Measurements from ENCODE around the gene CAMTA1. TPM values are rescaled to one million over a fixed set of nuclear protein-coding genes. Genes with fewer than 3 reads are reported as not detected.

Gene CAMTA1
- total RNA-seq, 4 donors from 2014 or later = 57.4 to 88.3 (median 62.1) TPM

DNA sequence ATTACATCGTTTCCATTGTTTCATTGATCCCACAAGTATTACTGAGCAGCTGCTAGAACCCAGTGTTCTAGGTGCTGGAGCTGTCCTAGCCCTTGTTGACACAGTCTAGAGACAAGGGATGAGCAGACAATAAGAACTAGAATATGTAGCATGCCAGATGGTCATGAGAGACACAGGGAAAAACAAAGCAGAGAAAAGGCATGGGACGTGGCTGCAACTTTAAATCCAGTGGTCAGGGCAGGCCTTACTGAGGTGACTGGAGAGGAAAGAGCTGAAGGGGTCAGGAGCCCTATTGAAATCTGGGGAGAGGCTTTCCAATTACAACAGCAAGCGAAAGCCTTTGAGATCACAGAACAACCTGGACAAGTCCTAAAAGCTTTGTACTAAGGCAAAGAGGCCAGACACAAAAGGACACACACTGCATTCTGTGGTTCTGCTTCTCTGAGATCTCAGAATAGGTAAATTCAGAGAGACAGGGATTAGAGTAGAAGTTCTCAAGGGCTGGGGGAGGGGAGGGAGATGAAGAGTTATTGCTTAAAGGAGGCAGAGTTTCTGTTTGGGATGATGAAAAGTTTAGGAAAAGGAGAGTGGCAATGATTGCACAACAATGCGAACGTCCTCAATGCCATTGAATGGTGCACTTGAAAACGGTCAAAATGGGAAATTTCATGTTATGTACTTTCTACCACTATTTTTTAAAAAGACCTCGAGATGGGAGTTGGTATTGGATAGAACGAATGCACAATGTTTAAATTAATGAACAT is 518.5 kb downstream of the CAMTA1 start:
- H3K27ac ChIP-seq = no peak overlapping the region
- H3K27me3 ChIP-seq = no peaks in the 10 kb centered on the region
- TF ChIP-seq, protein P1, sequence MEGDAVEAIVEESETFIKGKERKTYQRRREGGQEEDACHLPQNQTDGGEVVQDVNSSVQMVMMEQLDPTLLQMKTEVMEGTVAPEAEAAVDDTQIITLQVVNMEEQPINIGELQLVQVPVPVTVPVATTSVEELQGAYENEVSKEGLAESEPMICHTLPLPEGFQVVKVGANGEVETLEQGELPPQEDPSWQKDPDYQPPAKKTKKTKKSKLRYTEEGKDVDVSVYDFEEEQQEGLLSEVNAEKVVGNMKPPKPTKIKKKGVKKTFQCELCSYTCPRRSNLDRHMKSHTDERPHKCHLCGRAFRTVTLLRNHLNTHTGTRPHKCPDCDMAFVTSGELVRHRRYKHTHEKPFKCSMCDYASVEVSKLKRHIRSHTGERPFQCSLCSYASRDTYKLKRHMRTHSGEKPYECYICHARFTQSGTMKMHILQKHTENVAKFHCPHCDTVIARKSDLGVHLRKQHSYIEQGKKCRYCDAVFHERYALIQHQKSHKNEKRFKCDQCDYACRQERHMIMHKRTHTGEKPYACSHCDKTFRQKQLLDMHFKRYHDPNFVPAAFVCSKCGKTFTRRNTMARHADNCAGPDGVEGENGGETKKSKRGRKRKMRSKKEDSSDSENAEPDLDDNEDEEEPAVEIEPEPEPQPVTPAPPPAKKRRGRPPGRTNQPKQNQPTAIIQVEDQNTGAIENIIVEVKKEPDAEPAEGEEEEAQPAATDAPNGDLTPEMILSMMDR (IDR thresholded peaks at IDR 0.05) = no peak
- no peak for TF ChIP-seq POLR2A (IDR thresholded peaks at IDR 0.05)
- DNase-seq = no peak
- no peaks in the 10 kb centered on the region for H3K36me3 ChIP-seq
- H3K9me3 ChIP-seq = no peaks in the 10 kb centered on the region
- peaks cover 0 to 31% (median 1%) of the 10 kb centered on the region in 4 donors for H3K4me1 ChIP-seq
- no peak overlapping the region for H3K4me3 ChIP-seq

DNA sequence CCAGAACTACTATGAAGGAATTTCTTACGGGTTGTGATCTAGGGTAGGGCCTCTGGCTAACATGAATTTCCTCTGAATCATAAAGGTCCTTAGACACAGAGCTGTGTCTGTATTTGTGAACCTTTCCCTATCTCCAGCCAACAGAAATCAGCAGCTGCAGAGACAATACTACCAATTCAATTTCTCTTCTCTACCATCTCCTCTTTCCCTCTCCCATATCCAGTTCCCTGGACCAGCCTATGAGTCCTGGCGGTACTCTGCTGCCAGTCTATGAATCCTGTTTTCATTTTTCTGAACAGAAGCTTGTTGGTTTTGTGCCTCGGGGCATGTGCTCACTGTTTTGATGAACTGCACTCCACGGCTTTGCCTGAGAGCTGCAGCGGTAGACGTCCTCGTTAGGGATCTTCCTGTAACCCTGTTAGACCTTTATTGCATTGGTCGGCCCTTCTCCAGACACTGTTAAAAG is 527.9 kb downstream of the CAMTA1 start:
- Histone ChIP-seq H3K9me3 (no peaks in the 10 kb centered on the region), H3K4me3 (no peak overlapping the region), H3K27ac (no peak overlapping the region), H3K36me3 (no peaks in the 10 kb centered on the region), H3K27me3 (no peaks in the 10 kb centered on the region), H3K4me1 (no peaks in the 10 kb centered on the region)
- TF ChIP-seq, protein P1 (IDR thresholded peaks at IDR 0.05) = no peak
- no peak for TF ChIP-seq POLR2A (IDR thresholded peaks at IDR 0.05)
- DNase-seq = no peak

DNA sequence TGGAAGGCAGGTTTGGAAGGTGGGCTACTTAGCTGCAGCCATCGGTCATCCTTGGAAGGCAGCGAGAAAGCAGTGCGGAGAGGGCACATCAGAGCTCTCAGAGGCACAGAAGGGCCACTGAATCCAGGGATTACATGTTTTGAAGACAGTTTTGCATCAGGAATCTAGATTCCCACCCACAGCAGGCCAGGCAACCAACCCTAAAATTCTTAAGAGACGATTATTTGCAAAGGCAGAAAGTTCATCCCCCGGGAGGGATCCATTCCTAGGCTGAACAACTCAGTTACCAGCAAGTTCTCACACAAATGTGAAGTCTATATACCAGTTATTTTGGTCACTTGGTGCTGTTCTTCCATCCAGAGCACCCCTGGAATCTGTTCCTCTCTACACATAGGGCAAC is 528.6 kb downstream of the CAMTA1 start:
- no peak for DNase-seq
- no peak for TF ChIP-seq POLR2A (IDR thresholded peaks at IDR 0.05)
- TF ChIP-seq, protein P1 (IDR thresholded peaks at IDR 0.05) = no peak

DNA sequence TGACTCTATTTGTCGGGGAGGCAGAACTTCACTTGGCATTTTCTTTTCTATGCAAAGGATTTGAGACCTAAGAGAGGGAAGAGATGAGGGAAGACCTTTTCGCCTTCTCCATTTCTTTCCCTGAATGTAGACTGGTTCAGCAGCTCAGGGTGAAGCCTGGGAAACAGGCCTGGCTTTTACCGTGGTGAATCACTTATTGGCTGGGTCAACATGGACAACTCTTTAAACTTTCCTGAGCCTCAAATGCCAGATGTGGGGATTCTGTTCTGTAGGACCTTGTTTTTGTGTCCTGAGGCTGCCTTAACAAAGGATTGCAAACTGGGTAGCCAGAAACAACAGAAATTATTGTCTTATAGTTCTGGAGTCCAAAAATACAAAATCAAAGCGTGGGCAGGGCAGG is 530.1 kb downstream of the CAMTA1 start:
- Histone ChIP-seq H3K4me1 (no peaks in the 10 kb centered on the region), H3K4me3 (no peak overlapping the region), H3K27me3 (no peaks in the 10 kb centered on the region), H3K27ac (no peak overlapping the region), H3K9me3 (no peaks in the 10 kb centered on the region), H3K36me3 (no peaks in the 10 kb centered on the region)
- no peak for DNase-seq
- TF ChIP-seq, protein P1 (IDR thresholded peaks at IDR 0.05) = no peak
- no peak for TF ChIP-seq POLR2A (IDR thresholded peaks at IDR 0.05)

More for the DNA sequence above, 528.6 kb downstream of the CAMTA1 start:
- no peak overlapping the region for H3K27ac ChIP-seq
- no peaks in the 10 kb centered on the region for H3K36me3 ChIP-seq
- no peak overlapping the region for H3K4me3 ChIP-seq
- no peaks in the 10 kb centered on the region for H3K9me3 ChIP-seq
- no peaks in the 10 kb centered on the region for H3K4me1 ChIP-seq
- no peaks in the 10 kb centered on the region for H3K27me3 ChIP-seq

DNA sequence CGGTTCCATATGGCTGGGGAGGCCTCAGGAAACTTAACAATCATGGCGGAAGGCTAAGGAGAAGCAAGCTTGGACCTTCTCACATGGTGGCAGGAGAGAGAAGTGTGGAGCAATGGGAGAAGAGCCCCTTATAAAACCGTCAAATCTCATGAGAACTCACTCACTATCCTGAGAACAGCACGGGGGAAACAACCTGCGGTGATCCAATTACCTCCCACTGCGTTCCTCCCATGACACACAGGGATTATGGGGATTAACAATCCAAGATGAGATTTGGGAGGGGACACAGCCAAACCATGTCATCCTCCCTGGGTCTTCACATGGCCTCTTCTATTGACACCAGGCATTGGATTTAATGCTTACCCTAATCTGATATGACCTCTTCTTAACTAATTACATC is 530.7 kb downstream of the CAMTA1 start:
- DNase-seq = no peak
- Histone ChIP-seq H3K4me3 (no peak overlapping the region), H3K36me3 (no peaks in the 10 kb centered on the region), H3K9me3 (no peaks in the 10 kb centered on the region), H3K27ac (no peak overlapping the region), H3K27me3 (no peaks in the 10 kb centered on the region), H3K4me1 (no peaks in the 10 kb centered on the region)
- TF ChIP-seq POLR2A (IDR thresholded peaks at IDR 0.05) = no peak
- TF ChIP-seq, protein P1 (IDR thresholded peaks at IDR 0.05) = no peak
